HEK293 (cell line): Measurements from ENCODE around the gene JAKMIP1.

Experiments used
- SP2 ChIP-seq: fragments of 450-650 bp; formaldehyde crosslinking; IDR thresholded peaks from 2 replicates; pipeline ENCODE4 v1.5.1; 2016; ENCODE audit warnings: missing biosample characterization, missing genetic modification characterization
- ZNF837 ChIP-seq: fragments of 450-650 bp; formaldehyde crosslinking; IDR thresholded peaks from 2 replicates; pipeline ENCODE4 v1.5.1; 2016; ENCODE audit warnings: missing biosample characterization, missing genetic modification characterization
- TF ChIP-seq, protein P1 (sequence below): fragments of 450-650 bp; formaldehyde crosslinking; IDR thresholded peaks from 2 replicates; pipeline ENCODE4 v1.5.1; 2016; ENCODE audit warnings: missing biosample characterization, missing genetic modification characterization

DNA sequence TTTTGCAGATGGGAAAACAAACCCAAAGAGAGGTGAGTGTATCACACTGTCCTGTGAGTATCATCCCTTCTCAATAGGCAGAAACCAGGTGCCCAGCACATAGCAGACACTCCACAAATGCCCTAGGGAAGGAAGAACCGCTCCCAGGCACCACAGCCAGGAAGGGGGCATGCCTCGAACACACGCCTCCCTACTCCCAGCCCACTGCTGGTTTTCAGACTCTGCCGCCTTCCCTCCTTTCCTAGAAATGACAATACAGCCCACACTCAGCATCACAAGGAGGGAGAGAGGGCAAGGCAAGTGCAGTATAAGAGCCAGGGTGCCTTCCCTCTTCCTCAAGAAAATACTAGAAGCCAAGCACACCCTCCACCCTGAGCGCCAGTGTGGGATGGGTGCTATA, 16.2 kb downstream of the JAKMIP1 start:
- TF ChIP-seq ZNF837 (tag by site-specific recombination) (no peak), SP2 (no peak)
- TF ChIP-seq, protein P1, sequence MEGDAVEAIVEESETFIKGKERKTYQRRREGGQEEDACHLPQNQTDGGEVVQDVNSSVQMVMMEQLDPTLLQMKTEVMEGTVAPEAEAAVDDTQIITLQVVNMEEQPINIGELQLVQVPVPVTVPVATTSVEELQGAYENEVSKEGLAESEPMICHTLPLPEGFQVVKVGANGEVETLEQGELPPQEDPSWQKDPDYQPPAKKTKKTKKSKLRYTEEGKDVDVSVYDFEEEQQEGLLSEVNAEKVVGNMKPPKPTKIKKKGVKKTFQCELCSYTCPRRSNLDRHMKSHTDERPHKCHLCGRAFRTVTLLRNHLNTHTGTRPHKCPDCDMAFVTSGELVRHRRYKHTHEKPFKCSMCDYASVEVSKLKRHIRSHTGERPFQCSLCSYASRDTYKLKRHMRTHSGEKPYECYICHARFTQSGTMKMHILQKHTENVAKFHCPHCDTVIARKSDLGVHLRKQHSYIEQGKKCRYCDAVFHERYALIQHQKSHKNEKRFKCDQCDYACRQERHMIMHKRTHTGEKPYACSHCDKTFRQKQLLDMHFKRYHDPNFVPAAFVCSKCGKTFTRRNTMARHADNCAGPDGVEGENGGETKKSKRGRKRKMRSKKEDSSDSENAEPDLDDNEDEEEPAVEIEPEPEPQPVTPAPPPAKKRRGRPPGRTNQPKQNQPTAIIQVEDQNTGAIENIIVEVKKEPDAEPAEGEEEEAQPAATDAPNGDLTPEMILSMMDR = no peak
